Gastroesophageal sphincter (tissue), 3 donors: ENCODE measurements around the gene B4GALT1.

Experiments
- CTCF ChIP-seq, 4 experiments: fragments of 200-600 bp in 2 of 4; fragments of 450-650 bp in 2 of 4; sonication (generic) in 1 of 4; IDR thresholded peaks; one replicate each; pipeline ENCODE4 v1.5.1; 2017 to 2019; ENCODE audit warnings: antibody characterized with exemption in 4 of 4, mild to moderate bottlenecking in 2 of 4, moderate library complexity in 2 of 4
- EP300 ChIP-seq: sonication (generic); formaldehyde crosslinking; IDR thresholded peaks from one replicate; pipeline ENCODE4 v1.6.1; 2017; ENCODE audit warnings: antibody characterized with exemption, mild to moderate bottlenecking
- POLR2A ChIP-seq, 2 donors: fragments of 450-650 bp; IDR thresholded peaks; one replicate each; pipeline ENCODE4 v1.6.1; 2017; ENCODE audit warnings: antibody characterized with exemption in 2 of 2, mild to moderate bottlenecking in 2 of 2, moderate library complexity in 1 of 2
- POLR2AphosphoS5 ChIP-seq: sonication (generic); formaldehyde crosslinking; IDR thresholded peaks from one replicate; pipeline ENCODE4 v1.6.1; 2017; ENCODE audit warnings: antibody characterized with exemption

- TF ChIP-seq POLR2AphosphoS5, result peak; percentile 21
- TF ChIP-seq POLR2A (IDR thresholded peaks at IDR 0.05), result no peak
- no peak for TF ChIP-seq CTCF (IDR thresholded peaks at IDR 0.05)
- TF ChIP-seq EP300, result no peak
Observed at GRCh38 chr9:33158843-33159776, 8.0 kb downstream of the B4GALT1 start.
